Stimulated activated CD4-positive, alpha-beta T cell treated with anti-CD3 and anti-CD28 coated beads, TNF-alpha, amount 100 ng/mL, for 24 hours (primary cell): ENCODE data around the gene ATF1.

Experiments
- DNase-seq, 3 experiments: peaks; one replicate each; pipeline ENCODE4 v3.0.0-alpha.2; 2020; ENCODE audit warnings: low read depth in 3 of 3

The ATF1 gene

GRCh38 chr12:50763639-50764285 lies at the start of gene ATF1:
Gene ATF1 (plus strand): TSS chr12:50764101. CDS start chr12:50780146, 16,045 bp downstream.
- DNase-seq: peak; percentile 70 to 88 (median 78)

- no peak for DNase-seq
Measured at GRCh38 chr12:50715174-50715573, 48.7 kb upstream of the ATF1 start.

GRCh38 chr12:50718760-50719159 lies 45.1 kb upstream of the ATF1 start:
- no peak for DNase-seq

GRCh38 chr12:50720085-50720484 lies 43.8 kb upstream of the ATF1 start:
- DNase-seq: no peak

GRCh38 chr12:50720501-50720900 lies 43.4 kb upstream of the ATF1 start:
- DNase-seq: no peak

- DNase-seq: no peak
Measured at GRCh38 chr12:50723865-50724264, 40.0 kb upstream of the ATF1 start.

- DNase-seq: no peak
Measured at GRCh38 chr12:50725011-50725942, 38.6 kb upstream of the ATF1 start.

GRCh38 chr12:50727466-50727865 lies 36.4 kb upstream of the ATF1 start:
- no peak for DNase-seq

- DNase-seq: no peak
Measured at GRCh38 chr12:50728417-50728816, 35.5 kb upstream of the ATF1 start.

GRCh38 chr12:50728841-50729240 lies 35.1 kb upstream of the ATF1 start:
- no peak for DNase-seq

GRCh38 chr12:50732591-50732990 lies 31.3 kb upstream of the ATF1 start:
- DNase-seq: no peak

GRCh38 chr12:50733706-50734105 lies 30.2 kb upstream of the ATF1 start:
- DNase-seq: no peak

- no peak for DNase-seq
Measured at GRCh38 chr12:50734409-50735263, 29.3 kb upstream of the ATF1 start.

- no peak for DNase-seq
Measured at GRCh38 chr12:50739611-50740010, 24.3 kb upstream of the ATF1 start.

GRCh38 chr12:50740307-50740706 lies 23.6 kb upstream of the ATF1 start:
- DNase-seq: no peak

- DNase-seq: no peak
Measured at GRCh38 chr12:50742776-50743175, 21.1 kb upstream of the ATF1 start.

- DNase-seq: no peak
Measured at GRCh38 chr12:50745861-50746260, 18.0 kb upstream of the ATF1 start.

- no peak for DNase-seq
Measured at GRCh38 chr12:50746431-50746830, 17.5 kb upstream of the ATF1 start.

- DNase-seq: no peak
Measured at GRCh38 chr12:50747817-50748216, 16.1 kb upstream of the ATF1 start.

GRCh38 chr12:50749459-50749882 lies 14.4 kb upstream of the ATF1 start:
- DNase-seq: no peak

GRCh38 chr12:50750366-50750765 lies 13.5 kb upstream of the ATF1 start:
- DNase-seq: no peak
